WI38 (cell line): ENCODE results near the gene PCBP3.

Experiments
- H3K4me3 ChIP-seq: 2 replicates; pipeline ENCODE4 v1.5.1; 2011; ENCODE audit warnings: low read depth, mild to moderate bottlenecking, control low read depth, low read length
- CTCF ChIP-seq: IDR thresholded peaks from 2 replicates; pipeline ENCODE4 v1.5.1; 2012; ENCODE audit warnings: low read depth, mild to moderate bottlenecking, control low read depth, low read length

Gene PCBP3

GRCh38 chr21:45768011-45768739, 124.7 kb downstream of the PCBP3 start:
- TF ChIP-seq CTCF: no peak
- H3K4me3 ChIP-seq: no peak overlapping the region

DNA sequence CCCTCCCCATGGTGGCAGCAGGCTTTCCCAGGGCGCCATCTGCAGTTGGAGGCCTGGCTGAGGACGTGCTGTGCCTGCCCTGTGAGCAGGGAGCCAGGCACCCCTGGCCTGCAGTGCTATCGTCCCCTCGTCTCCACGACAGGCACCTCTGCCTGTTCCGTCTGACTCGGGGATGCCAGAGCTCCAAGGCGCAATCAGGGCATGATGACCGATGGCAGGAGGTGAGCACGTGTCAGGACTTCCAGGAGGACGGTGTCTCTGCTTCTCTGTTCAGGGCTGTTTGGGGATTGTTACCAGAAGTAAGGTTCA, 125.2 kb downstream of the PCBP3 start:
- H3K4me3 ChIP-seq: no peak overlapping the region
- TF ChIP-seq CTCF: no peak

- H3K4me3 ChIP-seq: no peak overlapping the region
- TF ChIP-seq CTCF: no peak
Measured at GRCh38 chr21:45769294-45769693, 125.8 kb downstream of the PCBP3 start.

- TF ChIP-seq CTCF: no peak
- no peak overlapping the region for H3K4me3 ChIP-seq
Measured at GRCh38 chr21:45769896-45770295, 126.4 kb downstream of the PCBP3 start.

- no peak overlapping the region for H3K4me3 ChIP-seq
- no peak for TF ChIP-seq CTCF
Measured at GRCh38 chr21:45772180-45772579, 128.7 kb downstream of the PCBP3 start.

- no peak overlapping the region for H3K4me3 ChIP-seq
- TF ChIP-seq CTCF: no peak
Measured at GRCh38 chr21:45774291-45774690, 130.8 kb downstream of the PCBP3 start.

DNA sequence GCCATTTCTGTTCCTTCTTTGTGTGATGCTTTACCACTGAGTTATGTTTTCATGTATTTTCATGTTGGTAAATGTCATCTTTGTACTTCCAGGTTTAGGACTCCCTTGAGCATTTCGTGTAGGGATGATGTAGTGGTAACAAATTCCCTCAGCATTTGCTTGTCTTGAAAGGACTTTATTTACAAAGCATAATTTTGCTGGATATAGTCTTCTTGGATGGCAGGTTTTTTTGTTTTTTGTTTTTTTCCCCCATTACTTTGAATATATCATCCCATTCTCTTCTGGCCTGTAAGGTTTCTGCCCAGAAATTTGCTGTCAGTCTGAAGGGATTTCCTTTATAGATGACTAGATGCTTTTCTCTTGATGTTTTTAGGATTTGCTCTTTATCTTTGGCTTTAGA, 133.4 kb downstream of the PCBP3 start:
- no peak overlapping the region for H3K4me3 ChIP-seq
- TF ChIP-seq CTCF: no peak
